Vagina (tissue), 2 donors: ENCODE measurements around the gene CALR. TPM values are rescaled to one million over a fixed set of nuclear protein-coding genes. Genes with fewer than 3 reads are reported as not detected.

Experiments
- DNase-seq, 2 donors: peaks; one replicate each; pipeline ENCODE4 v3.0.0-alpha.2; 2017; ENCODE audit errors: extremely low spot score in 2 of 2
- H3K27ac ChIP-seq: fragments of 200-600 bp; sonication (generic); one replicate; pipeline ENCODE4 v1.5.1; 2019
- H3K27me3 ChIP-seq: fragments of 200-600 bp; sonication (generic); one replicate; pipeline ENCODE4 v1.5.1; 2019
- H3K36me3 ChIP-seq, 2 donors: fragments of 200-600 bp; sonication (generic); one replicate each; pipeline ENCODE4 v1.5.1; 2017 to 2019
- H3K4me1 ChIP-seq: fragments of 200-600 bp; sonication (generic); one replicate; pipeline ENCODE4 v1.5.1; 2019
- H3K4me3 ChIP-seq, 2 donors: fragments of 200-600 bp; sonication (generic); 1 replicate in 1 of 2; 2 replicates in 1 of 2; pipeline ENCODE4 v1.5.1; 2016 to 2019
- H3K9me3 ChIP-seq: fragments of 200-600 bp; sonication (generic); one replicate; pipeline ENCODE4 v1.5.1; 2019
- POLR2A ChIP-seq, 2 donors: fragments of 450-650 bp; IDR thresholded peaks; one replicate each; pipeline ENCODE4 v1.6.1; 2017; ENCODE audit warnings: antibody characterized with exemption in 2 of 2, mild to moderate bottlenecking in 2 of 2, moderate library complexity in 2 of 2
- POLR2AphosphoS5 ChIP-seq, 2 donors: sonication (generic); formaldehyde crosslinking; IDR thresholded peaks; one replicate each; pipeline ENCODE4 v1.9.0; 2017; ENCODE audit warnings: antibody characterized with exemption in 2 of 2, mild to moderate bottlenecking in 2 of 2, low read depth in 1 of 2; ENCODE audit not compliant: insufficient read depth in 1 of 2
- intact Hi-C: fragments of 100-400 bp; cut with DNase I; formaldehyde crosslinking; loops from one replicate; pipeline ENCODE4 v1.15.1; 2023
- microRNA-seq: library from miRNA; unstranded; fragments of <30 nt; microRNA quantifications from one replicate; pipeline ENCODE4, GENCODE V29; 2017; ENCODE audit warnings: borderline number of aligned reads, borderline replicate concordance
- small RNA-seq: library from RNA; depleted of rRNA; stranded (forward); fragments of <200 nt; gene quantifications from one replicate; pipeline ENCODE3, GENCODE V24; 2016
- total RNA-seq: library from RNA; depleted of rRNA; stranded (reverse); fragments of >200 nt; gene quantifications from one replicate; pipeline ENCODE4 v1.2.3, GENCODE V29; 2016
- TF ChIP-seq, protein P1 (sequence below), 3 experiments: fragments of 450-650 bp in 2 of 3; fragments of 200-600 bp in 1 of 3; sonication (generic) in 1 of 3; IDR thresholded peaks; one replicate each; pipeline ENCODE4 v1.5.1; 2017 to 2019; ENCODE audit warnings: antibody characterized with exemption in 3 of 3, mild to moderate bottlenecking in 2 of 3, moderate library complexity in 2 of 3

CALR gene
- total RNA-seq, 1 donor from 2014 or later = 303 TPM

DNA sequence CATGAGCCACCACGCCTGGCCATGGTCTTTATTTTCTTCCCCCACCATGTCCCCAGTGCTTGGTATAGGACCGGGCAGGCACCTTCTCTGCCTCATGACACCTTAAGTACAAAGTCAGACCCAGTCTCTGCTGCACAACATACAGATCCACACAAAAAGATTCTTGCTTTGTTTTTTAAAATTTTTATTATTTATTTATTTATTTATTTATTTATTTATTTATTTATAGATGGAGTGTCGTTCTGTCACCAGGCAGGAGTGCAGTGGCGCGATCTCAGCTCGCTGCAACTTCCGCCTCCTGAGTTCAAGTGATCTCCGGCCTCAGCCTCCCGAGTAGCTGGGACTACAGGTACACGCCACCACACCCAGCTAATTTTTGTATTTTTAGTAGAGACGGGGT lies 54.3 kb downstream of the CALR start:
- H3K9me3 ChIP-seq = no peaks in the 10 kb centered on the region
- DNase-seq = no peak
- no peak overlapping the region for H3K27ac ChIP-seq
- TF ChIP-seq POLR2AphosphoS5 (IDR thresholded peaks at IDR 0.05; ENCODE audit: insufficient read depth in 1 of 2, low read depth in 1 of 2) = no peak
- TF ChIP-seq, protein P1, sequence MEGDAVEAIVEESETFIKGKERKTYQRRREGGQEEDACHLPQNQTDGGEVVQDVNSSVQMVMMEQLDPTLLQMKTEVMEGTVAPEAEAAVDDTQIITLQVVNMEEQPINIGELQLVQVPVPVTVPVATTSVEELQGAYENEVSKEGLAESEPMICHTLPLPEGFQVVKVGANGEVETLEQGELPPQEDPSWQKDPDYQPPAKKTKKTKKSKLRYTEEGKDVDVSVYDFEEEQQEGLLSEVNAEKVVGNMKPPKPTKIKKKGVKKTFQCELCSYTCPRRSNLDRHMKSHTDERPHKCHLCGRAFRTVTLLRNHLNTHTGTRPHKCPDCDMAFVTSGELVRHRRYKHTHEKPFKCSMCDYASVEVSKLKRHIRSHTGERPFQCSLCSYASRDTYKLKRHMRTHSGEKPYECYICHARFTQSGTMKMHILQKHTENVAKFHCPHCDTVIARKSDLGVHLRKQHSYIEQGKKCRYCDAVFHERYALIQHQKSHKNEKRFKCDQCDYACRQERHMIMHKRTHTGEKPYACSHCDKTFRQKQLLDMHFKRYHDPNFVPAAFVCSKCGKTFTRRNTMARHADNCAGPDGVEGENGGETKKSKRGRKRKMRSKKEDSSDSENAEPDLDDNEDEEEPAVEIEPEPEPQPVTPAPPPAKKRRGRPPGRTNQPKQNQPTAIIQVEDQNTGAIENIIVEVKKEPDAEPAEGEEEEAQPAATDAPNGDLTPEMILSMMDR (IDR thresholded peaks at IDR 0.05) = no peak
- no peak for TF ChIP-seq POLR2A (IDR thresholded peaks at IDR 0.05)
- H3K27me3 ChIP-seq = no peaks in the 10 kb centered on the region
- no peak overlapping the region for H3K4me3 ChIP-seq
- H3K4me1 ChIP-seq = peaks cover 11% of the 10 kb centered on the region
- H3K36me3 ChIP-seq = no peaks in the 10 kb centered on the region
- intact Hi-C loops = no loop called here

DNA sequence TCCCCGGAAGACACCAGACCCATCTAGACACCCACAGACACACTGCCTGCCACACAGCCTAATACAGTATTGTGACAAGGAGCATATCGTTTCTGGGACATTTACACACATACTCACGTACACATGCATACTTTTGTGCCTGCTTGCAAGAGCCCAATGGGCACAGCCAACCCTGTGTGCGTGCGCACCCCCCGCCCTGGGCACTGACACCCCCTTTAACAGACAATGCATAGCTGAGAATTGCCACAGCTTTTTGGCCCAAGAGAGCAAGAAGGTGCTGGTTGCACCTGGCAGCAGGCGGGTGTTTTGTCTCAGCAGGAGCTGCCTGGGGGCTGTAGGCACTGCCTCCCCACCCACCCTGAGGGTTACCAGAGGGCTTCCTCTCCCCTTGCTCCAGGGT lies 55.2 kb downstream of the CALR start:
- intact Hi-C loops = no loop called here
- Histone ChIP-seq H3K4me3 (no peak overlapping the region), H3K27me3 (no peaks in the 10 kb centered on the region), H3K4me1 (peaks cover 20% of the 10 kb centered on the region), H3K9me3 (no peaks in the 10 kb centered on the region), H3K27ac (no peak overlapping the region), H3K36me3 (no peaks in the 10 kb centered on the region)
- no peak for DNase-seq
- no peak for TF ChIP-seq POLR2A (IDR thresholded peaks at IDR 0.05)
- TF ChIP-seq, protein P1 (IDR thresholded peaks at IDR 0.05) = no peak
- TF ChIP-seq POLR2AphosphoS5 (IDR thresholded peaks at IDR 0.05; ENCODE audit: insufficient read depth in 1 of 2, low read depth in 1 of 2) = no peak

Small RNA genes within 50 kb of the gene (microRNA-seq; reads per million reads assigned to microRNA genes)
- not detected for gene MIR5695
- not detected for gene MIR6515

Small RNA genes within 50 kb of the gene (small RNA-seq; reads per million reads assigned to genes)
- not detected for gene MIR5695
- gene MIR6515 = not detected

Other genes with a start within 250 kb of the CALR start
- gene FBXW9, start 242.0 kb upstream of the CALR start, total RNA-seq = 5.6 TPM
- gene TNPO2, start 214.7 kb upstream of the CALR start, total RNA-seq = 85.7 TPM
- 227 TPM for gene TRIR, start 203.9 kb upstream of the CALR start, total RNA-seq
- 59.9 TPM for gene GET3, start 201.1 kb upstream of the CALR start, total RNA-seq
- 1.2 TPM for gene BEST2, start 186.8 kb upstream of the CALR start, total RNA-seq
- 65.6 TPM for gene HOOK2, start 163.1 kb upstream of the CALR start, total RNA-seq
- 1,161 TPM for gene JUNB, start 147.1 kb upstream of the CALR start, total RNA-seq
- 190 TPM for gene PRDX2, start 136.8 kb upstream of the CALR start, total RNA-seq
- gene THSD8, start 136.5 kb upstream of the CALR start, total RNA-seq = not detected
- gene RNASEH2A, start 132.0 kb upstream of the CALR start, total RNA-seq = 10.8 TPM
- 8.8 TPM for gene RTBDN, start 104.0 kb upstream of the CALR start, total RNA-seq
- gene MAST1, start 100.1 kb upstream of the CALR start, total RNA-seq = 1.2 TPM
- gene DNASE2, start 57.2 kb upstream of the CALR start, total RNA-seq = 23.6 TPM
- not detected for gene KLF1, start 51.4 kb upstream of the CALR start, total RNA-seq
- 23.6 TPM for gene GCDH, start 47.4 kb upstream of the CALR start, total RNA-seq
- not detected for gene SYCE2, start 19.3 kb upstream of the CALR start, total RNA-seq
- 44.2 TPM for gene FARSA, start 4.9 kb upstream of the CALR start, total RNA-seq
- gene RAD23A, start 7.3 kb downstream of the CALR start, total RNA-seq = 85.9 TPM
- 80.3 TPM for gene GADD45GIP1, start 18.6 kb downstream of the CALR start, total RNA-seq
- gene DAND5, start 31.0 kb downstream of the CALR start, total RNA-seq = not detected
- gene NFIX, start 56.9 kb downstream of the CALR start, total RNA-seq = 81.8 TPM
- 11.5 TPM for gene LYL1, start 164.2 kb downstream of the CALR start, total RNA-seq
- 28.0 TPM for gene TRMT1, start 178.1 kb downstream of the CALR start, total RNA-seq
- gene NACC1, start 179.7 kb downstream of the CALR start, total RNA-seq = 22.6 TPM
- 71.5 TPM for gene STX10, start 211.8 kb downstream of the CALR start, total RNA-seq
- 152 TPM for gene IER2, start 211.8 kb downstream of the CALR start, total RNA-seq